ENCODE measurements around the gene CTDSPL. TPM values are rescaled to one million over a fixed set of nuclear protein-coding genes. Genes with fewer than 3 reads are reported as not detected.
A peak's percentile ranks its signal among the peaks of the same experiment; 100 is the strongest.

CTDSPL gene
- total RNA-seq, 2 experiments from 2014 or later, result 0.90 to 2.1 TPM

GRCh38 chr3:38009807-38010591 lies 148.3 kb downstream of the CTDSPL start:
- DNase-seq (no peak), ATAC-seq (no peak)
- H3K4me1 Mint-ChIP-seq (ENCODE audit: low read depth), result no peaks in the 10 kb centered on the region
- peaks cover 17% of the 10 kb centered on the region for H3K36me3 Mint-ChIP-seq (ENCODE audit: low read depth)
- no peaks in the 10 kb centered on the region for H3K27me3 Mint-ChIP-seq (ENCODE audit: low read depth)
- ChIA-PET POLR2A (interaction anchor here (0.6 to 1.5 kb wide), 3 partner anchors 13 to 42 kb away, joined by 3 read pairs; no protein-coding TSS in a partner anchor), CTCF (interaction anchor here (1.0 kb wide), 1 partner anchor 35 kb away, joined by 3 read pairs; no protein-coding TSS in a partner anchor)
- no peak overlapping the region for H3K4me3 Mint-ChIP-seq
- no peak overlapping the region for H3K27ac Mint-ChIP-seq
- no peaks in the 10 kb centered on the region for H3K9me3 Mint-ChIP-seq (ENCODE audit: insufficient read depth)

- CTCF ChIA-PET, result interaction anchor here (0.6 to 0.9 kb wide), 2 partner anchors 14 to 43 kb away, joined by 3 read pairs; no protein-coding TSS in a partner anchor
- POLR2A ChIA-PET, result interaction anchor here (0.6 kb wide), 1 partner anchor 140 kb away, joined by 3 read pairs; no protein-coding TSS in a partner anchor
- Mint-ChIP-seq H3K4me3 (no peak overlapping the region), H3K4me1 (ENCODE audit: low read depth) (no peaks in the 10 kb centered on the region), H3K9me3 (ENCODE audit: insufficient read depth) (no peaks in the 10 kb centered on the region), H3K27me3 (ENCODE audit: low read depth) (no peaks in the 10 kb centered on the region), H3K36me3 (ENCODE audit: low read depth) (peaks cover 16% of the 10 kb centered on the region), H3K27ac (no peak overlapping the region)
- no peak for DNase-seq
- no peak for ATAC-seq
Observed at GRCh38 chr3:38011111-38011510, 149.4 kb downstream of the CTDSPL start.

- no peaks in the 10 kb centered on the region for H3K9me3 Mint-ChIP-seq (ENCODE audit: insufficient read depth)
- ChIA-PET POLR2A (no interaction called here), CTCF (no interaction called here)
- DNase-seq (no peak), ATAC-seq (no peak)
- H3K27ac Mint-ChIP-seq, result no peak overlapping the region
- H3K27me3 Mint-ChIP-seq (ENCODE audit: low read depth), result no peaks in the 10 kb centered on the region
- H3K4me3 Mint-ChIP-seq, result no peak overlapping the region
- H3K36me3 Mint-ChIP-seq (ENCODE audit: low read depth), result peaks cover 22% of the 10 kb centered on the region
- no peaks in the 10 kb centered on the region for H3K4me1 Mint-ChIP-seq (ENCODE audit: low read depth)
Observed at GRCh38 chr3:38015485-38015884, 153.8 kb downstream of the CTDSPL start.

- peaks cover 22% of the 10 kb centered on the region for H3K36me3 Mint-ChIP-seq (ENCODE audit: low read depth)
- CTCF ChIA-PET, result no interaction called here
- DNase-seq (no peak), ATAC-seq (no peak)
- peaks cover 2% of the 10 kb centered on the region for H3K4me1 Mint-ChIP-seq (ENCODE audit: low read depth)
- no peaks in the 10 kb centered on the region for H3K27me3 Mint-ChIP-seq (ENCODE audit: low read depth)
- H3K9me3 Mint-ChIP-seq (ENCODE audit: insufficient read depth), result no peaks in the 10 kb centered on the region
- H3K4me3 Mint-ChIP-seq, result no peak overlapping the region
- POLR2A ChIA-PET, result no interaction called here
- no peak overlapping the region for H3K27ac Mint-ChIP-seq
Observed at GRCh38 chr3:38015984-38016383, 154.3 kb downstream of the CTDSPL start.

GRCh38 chr3:38016410-38016809 lies 154.7 kb downstream of the CTDSPL start:
- H3K27ac Mint-ChIP-seq, result no peak overlapping the region
- CTCF ChIA-PET, result interaction anchor here (1.0 kb wide), 1 partner anchor 13 kb away, joined by 3 read pairs; no protein-coding TSS in a partner anchor
- DNase-seq (no peak), ATAC-seq (no peak)
- peaks cover 3% of the 10 kb centered on the region for H3K4me1 Mint-ChIP-seq (ENCODE audit: low read depth)
- POLR2A ChIA-PET, result no interaction called here
- no peaks in the 10 kb centered on the region for H3K27me3 Mint-ChIP-seq (ENCODE audit: low read depth)
- H3K4me3 Mint-ChIP-seq, result no peak overlapping the region
- peaks cover 22% of the 10 kb centered on the region for H3K36me3 Mint-ChIP-seq (ENCODE audit: low read depth)
- no peaks in the 10 kb centered on the region for H3K9me3 Mint-ChIP-seq (ENCODE audit: insufficient read depth)

- no peak for ATAC-seq
- Mint-ChIP-seq H3K36me3 (ENCODE audit: low read depth) (peaks cover 22% of the 10 kb centered on the region), H3K27ac (no peak overlapping the region), H3K4me3 (no peak overlapping the region), H3K4me1 (ENCODE audit: low read depth) (peaks cover 3% of the 10 kb centered on the region), H3K9me3 (ENCODE audit: insufficient read depth) (no peaks in the 10 kb centered on the region), H3K27me3 (ENCODE audit: low read depth) (no peaks in the 10 kb centered on the region)
- no peak for DNase-seq
- ChIA-PET POLR2A (no interaction called here), CTCF (interaction anchor here (1.0 kb wide), 1 partner anchor 13 kb away, joined by 3 read pairs; no protein-coding TSS in a partner anchor)
Observed at GRCh38 chr3:38016847-38017444, 155.3 kb downstream of the CTDSPL start.

GRCh38 chr3:38017445-38018295 lies 156.0 kb downstream of the CTDSPL start:
- Mint-ChIP-seq H3K4me3 (no peak overlapping the region), H3K36me3 (ENCODE audit: low read depth) (peaks cover 22% of the 10 kb centered on the region), H3K9me3 (ENCODE audit: insufficient read depth) (no peaks in the 10 kb centered on the region), H3K27me3 (ENCODE audit: low read depth) (no peaks in the 10 kb centered on the region), H3K27ac (no peak overlapping the region), H3K4me1 (ENCODE audit: low read depth) (peaks cover 3% of the 10 kb centered on the region)
- DNase-seq (no peak), ATAC-seq (no peak)
- ChIA-PET CTCF (interaction anchor here (1.0 kb wide), 2 partner anchors 14 to 21 kb away, joined by 3 read pairs; no protein-coding TSS in a partner anchor), POLR2A (interaction anchor here (0.8 kb wide), 1 partner anchor 22 kb away, joined by 3 read pairs; no protein-coding TSS in a partner anchor)

GRCh38 chr3:38018296-38019266 lies 156.9 kb downstream of the CTDSPL start:
- no peak overlapping the region for H3K27ac Mint-ChIP-seq
- H3K4me1 Mint-ChIP-seq (ENCODE audit: low read depth), result peaks cover 9% of the 10 kb centered on the region
- no peaks in the 10 kb centered on the region for H3K27me3 Mint-ChIP-seq (ENCODE audit: low read depth)
- H3K4me3 Mint-ChIP-seq, result no peak overlapping the region
- H3K36me3 Mint-ChIP-seq (ENCODE audit: low read depth), result peaks cover 22% of the 10 kb centered on the region
- no peaks in the 10 kb centered on the region for H3K9me3 Mint-ChIP-seq (ENCODE audit: insufficient read depth)
- no peak for ATAC-seq
- no peak for DNase-seq
- ChIA-PET CTCF (interaction anchor here (1.0 kb wide), 1 partner anchor 22 kb away, joined by 3 read pairs; no protein-coding TSS in a partner anchor), POLR2A (interaction anchor here (0.8 kb wide), 1 partner anchor 23 kb away, joined by 3 read pairs; no protein-coding TSS in a partner anchor)

- DNase-seq (no peak), ATAC-seq (no peak)
- H3K9me3 Mint-ChIP-seq (ENCODE audit: insufficient read depth), result no peaks in the 10 kb centered on the region
- peaks cover 15% of the 10 kb centered on the region for H3K36me3 Mint-ChIP-seq (ENCODE audit: low read depth)
- H3K27me3 Mint-ChIP-seq (ENCODE audit: low read depth), result no peaks in the 10 kb centered on the region
- POLR2A ChIA-PET, result no interaction called here
- CTCF ChIA-PET, result interaction anchor here (1.1 to 1.7 kb wide), 2 partner anchors 23 to 164 kb away, joined by 4 to 5 read pairs; no protein-coding TSS in a partner anchor
- peaks cover 13% of the 10 kb centered on the region for H3K4me1 Mint-ChIP-seq (ENCODE audit: low read depth)
- no peak overlapping the region for H3K4me3 Mint-ChIP-seq
- no peak overlapping the region for H3K27ac Mint-ChIP-seq
Observed at GRCh38 chr3:38019658-38020341, 158.1 kb downstream of the CTDSPL start.

GRCh38 chr3:38020342-38020726 lies 158.7 kb downstream of the CTDSPL start:
- Mint-ChIP-seq H3K27me3 (ENCODE audit: low read depth) (no peaks in the 10 kb centered on the region), H3K27ac (peak overlapping the region; percentile 30), H3K9me3 (ENCODE audit: insufficient read depth) (no peaks in the 10 kb centered on the region), H3K36me3 (ENCODE audit: low read depth) (peaks cover 10% of the 10 kb centered on the region), H3K4me3 (no peak overlapping the region), H3K4me1 (ENCODE audit: low read depth) (peaks cover 16% of the 10 kb centered on the region)
- ChIA-PET CTCF (interaction anchor here (0.9 to 1.7 kb wide), 3 partner anchors 23 to 165 kb away, joined by 3 to 5 read pairs (median 4); no protein-coding TSS in a partner anchor), POLR2A (interaction anchor here (0.7 kb wide), 1 partner anchor 157 kb away, joined by 5 read pairs; no protein-coding TSS in a partner anchor)
- ATAC-seq (no peak), DNase-seq (no peak)

Data from activated CD8-positive, alpha-beta T cell treated with anti-CD3 and anti-CD28 coated beads, Interleukin-2, amount 10 ng/mL, durations not matched to agents 7 days and 5 days (primary cell).